Measurements from ENCODE around the gene ATP9B.

ATP9B gene

GRCh38 chr18:79424008-79424565, 354.9 kb downstream of the ATP9B start:
- FAIRE-seq (no peak), DNase-seq (ENCODE audit: insufficient read length, low spot score) (no peak)
- TF ChIP-seq, protein P1, sequence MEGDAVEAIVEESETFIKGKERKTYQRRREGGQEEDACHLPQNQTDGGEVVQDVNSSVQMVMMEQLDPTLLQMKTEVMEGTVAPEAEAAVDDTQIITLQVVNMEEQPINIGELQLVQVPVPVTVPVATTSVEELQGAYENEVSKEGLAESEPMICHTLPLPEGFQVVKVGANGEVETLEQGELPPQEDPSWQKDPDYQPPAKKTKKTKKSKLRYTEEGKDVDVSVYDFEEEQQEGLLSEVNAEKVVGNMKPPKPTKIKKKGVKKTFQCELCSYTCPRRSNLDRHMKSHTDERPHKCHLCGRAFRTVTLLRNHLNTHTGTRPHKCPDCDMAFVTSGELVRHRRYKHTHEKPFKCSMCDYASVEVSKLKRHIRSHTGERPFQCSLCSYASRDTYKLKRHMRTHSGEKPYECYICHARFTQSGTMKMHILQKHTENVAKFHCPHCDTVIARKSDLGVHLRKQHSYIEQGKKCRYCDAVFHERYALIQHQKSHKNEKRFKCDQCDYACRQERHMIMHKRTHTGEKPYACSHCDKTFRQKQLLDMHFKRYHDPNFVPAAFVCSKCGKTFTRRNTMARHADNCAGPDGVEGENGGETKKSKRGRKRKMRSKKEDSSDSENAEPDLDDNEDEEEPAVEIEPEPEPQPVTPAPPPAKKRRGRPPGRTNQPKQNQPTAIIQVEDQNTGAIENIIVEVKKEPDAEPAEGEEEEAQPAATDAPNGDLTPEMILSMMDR (IDR thresholded peaks at IDR 0.05; ENCODE audit: insufficient read depth, missing control alignments) = no peak

- FAIRE-seq (no peak), DNase-seq (ENCODE audit: insufficient read length, low spot score) (no peak)
- TF ChIP-seq, protein P1 (IDR thresholded peaks at IDR 0.05; ENCODE audit: insufficient read depth, missing control alignments) = no peak
Observed at GRCh38 chr18:79424880-79425568, 355.8 kb downstream of the ATP9B start.

DNA sequence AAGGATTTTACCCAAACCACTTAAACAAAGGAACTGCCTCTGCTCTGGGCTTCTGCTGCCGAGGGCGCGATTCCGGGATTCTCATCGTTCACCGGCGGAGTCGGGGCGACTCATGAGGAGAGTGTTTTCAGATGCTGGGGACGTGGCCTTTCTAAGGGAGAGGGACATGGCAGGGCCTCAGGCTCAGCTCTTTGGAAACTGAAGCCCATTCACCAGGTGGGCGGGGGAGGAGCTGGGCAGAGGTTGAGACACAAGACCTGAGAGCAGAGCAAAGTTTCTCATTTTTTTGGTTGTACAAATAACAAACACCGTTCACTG, 356.3 kb downstream of the ATP9B start:
- no peak for DNase-seq (ENCODE audit: insufficient read length, low spot score)
- FAIRE-seq = no peak

DNA sequence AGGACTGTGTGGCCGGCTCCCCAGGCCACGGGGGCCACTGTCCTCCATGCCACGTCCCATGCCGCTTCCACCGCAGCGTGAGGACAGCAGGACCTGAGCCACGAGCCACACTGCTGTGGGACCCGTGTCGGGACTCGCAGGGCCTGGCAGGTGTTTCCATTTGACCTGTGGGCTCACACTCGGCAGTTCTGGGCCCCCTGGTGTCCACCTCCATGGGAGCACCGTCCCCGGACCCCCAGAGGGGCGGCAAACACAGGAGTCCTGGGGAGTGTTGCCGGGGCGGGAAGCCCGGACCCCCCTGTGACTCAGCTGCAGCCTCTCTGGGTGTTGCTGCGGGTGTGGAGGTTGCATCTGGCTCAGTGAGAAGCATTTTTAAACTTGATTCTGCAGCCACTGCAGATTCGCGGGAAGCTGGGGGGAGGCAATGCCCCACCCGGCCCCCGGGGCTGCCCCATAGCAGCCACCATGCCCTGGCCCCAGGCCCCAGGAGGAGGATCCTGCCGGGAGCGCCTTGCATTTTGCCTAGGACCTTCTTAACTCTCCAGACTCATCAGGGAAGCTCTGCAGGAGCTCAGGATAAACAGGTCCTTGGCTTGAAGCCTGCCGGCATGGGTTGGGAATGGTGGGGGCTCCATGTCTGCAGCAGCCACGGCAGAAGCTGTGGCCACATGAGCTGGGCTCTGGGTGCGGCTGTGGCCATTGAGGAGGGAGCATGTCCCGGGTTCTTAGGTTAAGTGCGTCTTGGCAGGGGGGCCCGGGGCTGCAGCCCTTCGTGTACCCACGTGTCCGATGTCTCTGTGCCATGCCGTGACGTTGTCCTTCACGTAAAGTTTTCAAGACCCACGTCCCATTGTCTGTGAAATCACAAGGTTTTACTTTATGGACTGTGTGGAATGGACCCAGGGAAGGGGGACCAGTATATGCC, 357.4 kb downstream of the ATP9B start:
- DNase-seq (ENCODE audit: insufficient read length, low spot score) = no peak
- TF ChIP-seq, protein P1 (IDR thresholded peaks at IDR 0.05; ENCODE audit: insufficient read depth, missing control alignments) = no peak
- no peak for FAIRE-seq

More for the DNA sequence above, 356.3 kb downstream of the ATP9B start:
- TF ChIP-seq, protein P1 (IDR thresholded peaks at IDR 0.05; ENCODE audit: insufficient read depth, missing control alignments) = no peak

DNA sequence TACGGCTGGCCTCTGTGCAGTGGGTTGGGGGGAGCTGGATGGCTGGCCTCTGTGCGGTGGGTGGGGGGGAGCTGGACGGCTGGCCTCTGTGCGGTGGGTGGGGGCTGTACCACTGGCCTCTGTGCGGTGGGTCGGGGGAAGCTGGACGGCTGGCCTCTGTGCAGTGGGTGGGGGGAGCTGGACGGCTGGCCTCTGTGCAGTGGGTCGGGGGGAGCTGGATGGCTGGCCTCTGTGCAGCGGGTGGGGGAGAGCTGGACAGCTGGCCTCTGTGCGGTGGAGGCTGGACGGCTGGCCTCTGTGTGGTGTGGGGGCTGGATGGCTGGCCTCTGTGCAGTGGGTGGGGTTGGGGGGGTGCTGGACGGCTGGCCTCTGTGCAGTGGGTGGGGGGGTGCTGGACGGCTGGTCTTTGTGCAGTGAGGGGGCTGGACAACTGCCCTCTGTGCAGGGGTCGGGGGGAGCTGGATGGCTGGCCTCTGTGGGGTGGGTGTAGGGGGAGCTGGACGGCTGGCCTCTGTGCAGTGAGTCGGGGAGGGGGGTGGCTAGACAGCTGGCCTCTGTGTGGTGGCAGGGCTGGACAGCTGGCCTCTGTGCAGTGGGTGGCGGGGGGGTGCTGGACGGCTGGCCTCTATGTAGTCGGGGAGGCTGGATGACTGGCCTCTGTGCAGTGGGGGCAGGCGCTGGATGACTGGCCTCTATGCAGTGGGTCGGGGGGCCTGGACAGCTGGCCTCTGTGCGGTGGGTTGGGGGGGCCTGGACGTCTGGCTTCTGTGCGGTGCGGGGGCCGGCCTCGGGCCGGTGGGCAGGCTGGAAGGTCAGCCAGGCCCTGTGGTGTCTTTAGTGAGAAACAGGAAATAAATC, 358.4 kb downstream of the ATP9B start:
- TF ChIP-seq, protein P1 (IDR thresholded peaks at IDR 0.05; ENCODE audit: insufficient read depth, missing control alignments) = no peak
- no peak for FAIRE-seq
- DNase-seq (ENCODE audit: insufficient read length, low spot score) = no peak

Data from D721Med (cell line).